Spleen (tissue), 7 donors: ENCODE measurements around the gene CHRNE.
A peak's percentile ranks its signal among the peaks of the same experiment; 100 is the strongest.

Source experiments
- CTCF ChIP-seq, 11 experiments: fragments of 200-600 bp in 7 of 11; fragments of 450-650 bp in 4 of 11; sonication (generic) in 4 of 11; IDR thresholded peaks in 8 of 11; conservative IDR thresholded peaks in 3 of 11; 1 replicate in 7 of 11; 2 replicates in 4 of 11; pipeline versions ENCODE4 v1.4.0 to v1.8.0; 2016 to 2021; ENCODE audit warnings: antibody characterized with exemption in 11 of 11, inconsistent platforms in 4 of 11, mild to moderate bottlenecking in 1 of 11
- POLR2AphosphoS5 ChIP-seq, 3 donors: sonication (generic); formaldehyde crosslinking; IDR thresholded peaks; one replicate each; pipeline ENCODE4 v1.5.1; 2017; ENCODE audit warnings: antibody characterized with exemption in 3 of 3
- donor health status: DM: no; HTN: no; CAD: no; lungs with moderate emphysema.
- donor health status: DM: no; HTN: no; CAD: no.
- donor health status: DM: no; HTN: no; CAD: no.

- TF ChIP-seq POLR2AphosphoS5 (IDR thresholded peaks at IDR 0.05) = peak in 1 of 3 donors; percentile 10
- TF ChIP-seq CTCF (IDR thresholded peaks at IDR 0.05 in 8 of 11, conservative IDR thresholded peaks at IDR 0.05 in 3 of 11) = no peak
Observed at GRCh38 chr17:4946312-4946976, 43.5 kb upstream of the CHRNE start.
